Endodermal cell (in vitro differentiated cells): ENCODE measurements around the gene GNAO1. TPM values are rescaled to one million over a fixed set of nuclear protein-coding genes. Genes with fewer than 3 reads are reported as not detected.
A peak's percentile ranks its signal among the peaks of the same experiment; 100 is the strongest.

ENCODE experiments used
- DNase-seq: peaks from one replicate; pipeline ENCODE4 v3.0.0-alpha.2; 2017
- H3K27ac ChIP-seq: 2 replicates; pipeline ENCODE4 v1.5.1; 2013; ENCODE audit warnings: mild to moderate bottlenecking, low read depth, low read length, moderate library complexity
- H3K27me3 ChIP-seq: 2 replicates; pipeline ENCODE4 v1.6.1; 2013; ENCODE audit warnings: mild to moderate bottlenecking, low read length, moderate library complexity; ENCODE audit not compliant: insufficient read depth, control insufficient read depth, poor library complexity, severe bottlenecking
- H3K36me3 ChIP-seq: 2 replicates; pipeline ENCODE4 v1.7.0; 2013; ENCODE audit warnings: mild to moderate bottlenecking, low read length, moderate library complexity; ENCODE audit not compliant: control insufficient read depth, insufficient read depth
- H3K4me1 ChIP-seq: one replicate; pipeline ENCODE4 v1.7.0; 2013; ENCODE audit warnings: low read length; ENCODE audit not compliant: control insufficient read depth, insufficient read depth
- H3K4me3 ChIP-seq: 2 replicates; pipeline ENCODE4 v1.5.1; 2013; ENCODE audit warnings: mild to moderate bottlenecking, low read length, moderate library complexity
- H3K9ac ChIP-seq: 2 replicates; pipeline ENCODE4 v1.6.1; 2013; ENCODE audit warnings: mild to moderate bottlenecking, low read length, moderate library complexity; ENCODE audit not compliant: poor library complexity, severe bottlenecking; ENCODE audit errors: extremely low read depth
- H3K9me3 ChIP-seq: 2 replicates; pipeline ENCODE4 v1.6.1; 2013; ENCODE audit warnings: mild to moderate bottlenecking, low read length, moderate library complexity; ENCODE audit not compliant: control insufficient read depth
- H3K27ac Mint-ChIP-seq: 2 replicates; pipeline ENCODE4 v1.8.0; 2020; ENCODE audit warnings: mixed read lengths
- H3K27me3 Mint-ChIP-seq: 2 replicates; pipeline ENCODE4 v1.8.0; 2021; ENCODE audit warnings: mild to moderate bottlenecking, mixed read lengths; ENCODE audit not compliant: insufficient read depth
- H3K36me3 Mint-ChIP-seq: 2 replicates; pipeline ENCODE4 v1.8.0; 2020; ENCODE audit warnings: low read depth, mixed read lengths
- H3K4me1 Mint-ChIP-seq: 2 replicates; pipeline ENCODE4 v1.8.0; 2020; ENCODE audit warnings: mixed read lengths
- H3K4me3 Mint-ChIP-seq: 2 replicates; pipeline ENCODE4 v1.8.0; 2020; ENCODE audit warnings: mild to moderate bottlenecking, moderate library complexity, mixed read lengths
- H3K9me3 Mint-ChIP-seq: 2 replicates; pipeline ENCODE4 v1.8.0; 2020; ENCODE audit warnings: mild to moderate bottlenecking, mixed read lengths
- WGBS, 2 experiments: methylation state at CpG; one replicate each; pipeline versions ENCODE4 v1.1.5 to v1.1.7; 2013; ENCODE audit warnings: missing lambda C conversion rate in 2 of 2, mixed read lengths in 1 of 2; ENCODE audit not compliant: insufficient coverage in 1 of 2, insufficient read length in 1 of 2; 5-methylcytosine and 5-hydroxymethylcytosine counted together
- total RNA-seq, 2 donors: library from RNA; stranded (reverse); fragmentation: NEBNext Ultra II Directional in 1 of 2; extraction: Animal tissue kit (Norgen Biotek cat#: 25700) in 1 of 2; gene quantifications; 2 replicates in 1 of 2; 3 replicates in 1 of 2; pipeline ENCODE4 v1.2.1, GENCODE V29; 2021
- TF ChIP-seq, protein P1 (sequence below): fragments of 200-600 bp; sonication (generic); conservative IDR thresholded peaks from 2 replicates; pipeline ENCODE4 v1.5.0; 2021; ENCODE audit warnings: antibody characterized with exemption, mild to moderate bottlenecking

Gene GNAO1
- total RNA-seq, 2 donors from 2014 or later: 2.7 to 7.1 TPM

DNA sequence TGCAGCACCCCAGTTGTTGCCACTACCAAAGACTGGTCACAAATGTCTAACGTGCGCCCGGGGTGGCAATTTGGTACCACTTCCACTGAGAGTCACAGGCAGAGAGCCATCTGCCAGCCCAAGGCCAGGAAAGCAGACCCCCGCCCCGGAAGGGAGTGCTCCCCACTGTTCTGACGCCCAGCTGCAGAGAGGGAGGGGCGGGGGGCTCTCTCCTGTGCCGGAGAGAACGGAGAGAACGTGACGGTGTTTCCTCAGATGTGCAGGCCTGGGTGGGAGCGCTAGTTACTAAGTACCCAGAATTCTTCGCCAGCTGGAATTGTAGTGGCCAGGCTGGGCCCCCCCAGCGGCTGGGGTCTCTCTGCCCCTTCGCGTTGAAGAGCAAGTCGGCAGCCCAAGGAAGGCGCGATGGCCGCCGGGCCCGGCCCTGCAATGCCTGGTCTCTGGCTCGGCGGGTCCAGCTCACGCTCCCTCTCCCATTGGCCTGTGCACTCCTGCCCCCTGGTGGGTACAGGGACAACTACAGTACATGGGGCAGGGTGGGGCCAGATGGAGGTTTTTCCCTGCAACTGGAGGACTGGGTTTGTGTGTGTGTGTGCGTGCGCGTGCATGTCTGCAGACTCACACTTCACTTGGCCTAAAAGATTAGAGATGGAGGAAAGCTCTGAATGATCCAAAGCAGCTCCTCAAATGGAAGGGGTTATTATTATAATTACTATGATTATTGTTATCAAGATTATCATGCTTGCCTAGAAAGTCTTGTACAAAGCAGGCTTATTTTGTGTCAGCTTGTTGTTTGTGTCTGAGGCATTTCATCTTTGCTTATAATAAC, 126.9 kb downstream of the GNAO1 start:
- Histone ChIP-seq H3K27ac (no peak overlapping the region), H3K27me3 (peaks cover 14% of the 10 kb centered on the region), H3K36me3 (no peaks in the 10 kb centered on the region), H3K9ac (no peak overlapping the region), H3K9me3 (no peaks in the 10 kb centered on the region), H3K4me3 (no peak overlapping the region), H3K4me1 (no peaks in the 10 kb centered on the region)
- Mint-ChIP-seq H3K4me3 (peak overlapping the region; percentile 54), H3K4me1 (no peaks in the 10 kb centered on the region), H3K36me3 (no peaks in the 10 kb centered on the region), H3K9me3 (no peaks in the 10 kb centered on the region), H3K27me3 (peaks cover 15% of the 10 kb centered on the region), H3K27ac (no peak overlapping the region)
- TF ChIP-seq, protein P1, sequence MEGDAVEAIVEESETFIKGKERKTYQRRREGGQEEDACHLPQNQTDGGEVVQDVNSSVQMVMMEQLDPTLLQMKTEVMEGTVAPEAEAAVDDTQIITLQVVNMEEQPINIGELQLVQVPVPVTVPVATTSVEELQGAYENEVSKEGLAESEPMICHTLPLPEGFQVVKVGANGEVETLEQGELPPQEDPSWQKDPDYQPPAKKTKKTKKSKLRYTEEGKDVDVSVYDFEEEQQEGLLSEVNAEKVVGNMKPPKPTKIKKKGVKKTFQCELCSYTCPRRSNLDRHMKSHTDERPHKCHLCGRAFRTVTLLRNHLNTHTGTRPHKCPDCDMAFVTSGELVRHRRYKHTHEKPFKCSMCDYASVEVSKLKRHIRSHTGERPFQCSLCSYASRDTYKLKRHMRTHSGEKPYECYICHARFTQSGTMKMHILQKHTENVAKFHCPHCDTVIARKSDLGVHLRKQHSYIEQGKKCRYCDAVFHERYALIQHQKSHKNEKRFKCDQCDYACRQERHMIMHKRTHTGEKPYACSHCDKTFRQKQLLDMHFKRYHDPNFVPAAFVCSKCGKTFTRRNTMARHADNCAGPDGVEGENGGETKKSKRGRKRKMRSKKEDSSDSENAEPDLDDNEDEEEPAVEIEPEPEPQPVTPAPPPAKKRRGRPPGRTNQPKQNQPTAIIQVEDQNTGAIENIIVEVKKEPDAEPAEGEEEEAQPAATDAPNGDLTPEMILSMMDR: peak; percentile 95
- 32 to 39% methylated on average over 9 to 28 of the region's 28 CpGs for WGBS, 2 experiments
- DNase-seq: peak; percentile 95

DNA sequence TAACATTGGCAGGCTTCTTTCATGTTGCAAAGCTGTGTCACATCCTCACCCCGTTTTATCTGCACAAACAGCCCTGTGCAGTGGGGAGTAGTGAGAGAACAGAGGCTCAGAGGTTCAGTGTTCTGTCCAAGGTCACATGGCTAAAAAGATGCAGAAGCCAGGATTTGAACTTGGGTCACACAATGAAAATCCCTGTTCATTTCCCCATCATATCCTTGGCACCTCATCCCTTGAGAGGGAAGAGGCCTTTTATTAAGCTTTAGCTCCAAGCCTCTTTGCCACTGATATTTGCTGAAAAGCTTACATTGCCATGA, 127.5 kb downstream of the GNAO1 start:
- H3K4me3 ChIP-seq: no peak overlapping the region
- TF ChIP-seq, protein P1: no peak
- no peaks in the 10 kb centered on the region for H3K36me3 ChIP-seq
- no peak overlapping the region for H3K9ac ChIP-seq
- H3K27ac Mint-ChIP-seq: no peak overlapping the region
- H3K4me1 Mint-ChIP-seq: no peaks in the 10 kb centered on the region
- H3K27ac ChIP-seq: no peak overlapping the region
- H3K36me3 Mint-ChIP-seq: no peaks in the 10 kb centered on the region
- no peaks in the 10 kb centered on the region for H3K4me1 ChIP-seq
- H3K9me3 Mint-ChIP-seq: no peaks in the 10 kb centered on the region
- peaks cover 14% of the 10 kb centered on the region for H3K27me3 ChIP-seq
- no peak overlapping the region for H3K4me3 Mint-ChIP-seq
- peaks cover 15% of the 10 kb centered on the region for H3K27me3 Mint-ChIP-seq
- 100% methylated on average over 1 of the region's 1 CpG; no CpG with 5 or more reads in 1 of the 2 experiments for WGBS, 2 experiments
- no peaks in the 10 kb centered on the region for H3K9me3 ChIP-seq
- DNase-seq: no peak

DNA sequence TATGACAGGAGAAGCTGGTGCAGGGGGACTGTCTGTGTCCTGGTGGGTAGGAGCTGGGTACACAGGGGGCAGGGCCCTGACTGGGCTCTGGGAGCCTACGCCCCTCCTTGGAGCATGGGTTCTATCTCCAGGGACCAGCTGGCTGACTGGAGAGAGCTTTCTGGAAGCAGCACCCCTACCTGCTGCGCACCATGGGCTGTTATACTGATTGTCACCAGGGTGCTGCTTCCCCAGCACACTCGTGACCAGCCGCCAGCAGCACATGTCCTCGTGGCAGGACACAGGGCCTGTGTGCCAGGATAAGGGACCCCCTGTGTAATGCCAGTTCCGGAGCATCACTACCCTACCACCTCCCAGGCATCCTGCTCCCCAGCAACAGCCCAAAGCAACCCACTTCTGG, 128.1 kb downstream of the GNAO1 start:
- Histone ChIP-seq H3K27me3 (peaks cover 14% of the 10 kb centered on the region), H3K36me3 (no peaks in the 10 kb centered on the region), H3K9ac (no peak overlapping the region), H3K4me3 (no peak overlapping the region), H3K9me3 (no peaks in the 10 kb centered on the region), H3K4me1 (no peaks in the 10 kb centered on the region), H3K27ac (no peak overlapping the region)
- H3K36me3 Mint-ChIP-seq: no peaks in the 10 kb centered on the region
- H3K27me3 Mint-ChIP-seq: peaks cover 15% of the 10 kb centered on the region
- H3K9me3 Mint-ChIP-seq: no peaks in the 10 kb centered on the region
- H3K27ac Mint-ChIP-seq: no peak overlapping the region
- no peak for DNase-seq
- 86 to 100% methylated on average over 3 to 6 of the region's 6 CpGs for WGBS, 2 experiments
- H3K4me3 Mint-ChIP-seq: no peak overlapping the region
- no peaks in the 10 kb centered on the region for H3K4me1 Mint-ChIP-seq
- TF ChIP-seq, protein P1: no peak
